ENCODE data around the gene IRF2.

DNA sequence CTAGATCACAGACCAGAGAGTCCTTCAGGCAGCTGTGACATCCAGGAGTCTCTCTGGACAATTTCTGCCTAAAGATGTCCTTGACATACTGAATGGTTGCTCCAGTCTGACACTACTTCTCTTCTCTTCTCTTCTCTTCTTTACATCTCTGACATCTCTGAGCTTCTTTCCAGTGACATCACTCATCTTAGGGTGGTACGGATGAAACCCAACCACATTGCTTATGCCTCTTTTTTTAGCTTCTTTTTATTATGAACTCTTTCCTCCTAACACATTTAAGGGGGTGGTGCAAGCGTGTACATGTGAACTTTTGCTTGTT lies 39.4 kb upstream of the IRF2 start:
- TF ChIP-seq, protein P1, sequence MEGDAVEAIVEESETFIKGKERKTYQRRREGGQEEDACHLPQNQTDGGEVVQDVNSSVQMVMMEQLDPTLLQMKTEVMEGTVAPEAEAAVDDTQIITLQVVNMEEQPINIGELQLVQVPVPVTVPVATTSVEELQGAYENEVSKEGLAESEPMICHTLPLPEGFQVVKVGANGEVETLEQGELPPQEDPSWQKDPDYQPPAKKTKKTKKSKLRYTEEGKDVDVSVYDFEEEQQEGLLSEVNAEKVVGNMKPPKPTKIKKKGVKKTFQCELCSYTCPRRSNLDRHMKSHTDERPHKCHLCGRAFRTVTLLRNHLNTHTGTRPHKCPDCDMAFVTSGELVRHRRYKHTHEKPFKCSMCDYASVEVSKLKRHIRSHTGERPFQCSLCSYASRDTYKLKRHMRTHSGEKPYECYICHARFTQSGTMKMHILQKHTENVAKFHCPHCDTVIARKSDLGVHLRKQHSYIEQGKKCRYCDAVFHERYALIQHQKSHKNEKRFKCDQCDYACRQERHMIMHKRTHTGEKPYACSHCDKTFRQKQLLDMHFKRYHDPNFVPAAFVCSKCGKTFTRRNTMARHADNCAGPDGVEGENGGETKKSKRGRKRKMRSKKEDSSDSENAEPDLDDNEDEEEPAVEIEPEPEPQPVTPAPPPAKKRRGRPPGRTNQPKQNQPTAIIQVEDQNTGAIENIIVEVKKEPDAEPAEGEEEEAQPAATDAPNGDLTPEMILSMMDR (optimal IDR thresholded peaks at IDR 0.05 in 1 of 3, IDR thresholded peaks at IDR 0.05 in 1 of 3, conservative IDR thresholded peaks at IDR 0.05 in 1 of 3; ENCODE audit: extremely low read depth in 1 of 3, insufficient read depth in 2 of 3, low read length in 3 of 3): no peak
- no peak for TF ChIP-seq EZH2 (IDR thresholded peaks at IDR 0.05; ENCODE audit: low read length)
